Thoracic aorta (tissue), 2 donors: ENCODE results near the gene ZBTB25. TPM values are rescaled to one million over a fixed set of nuclear protein-coding genes. Genes with fewer than 3 reads are reported as not detected.

Source experiments
- ATAC-seq: fragments of 150-250 bp; one replicate; pipeline ENCODE4 v1.8.0; 2017; ENCODE audit warnings: low read depth; ENCODE audit not compliant: insufficient number of reproducible peaks, low FRiP score
- DNase-seq: peaks from one replicate; pipeline ENCODE4 v3.0.0-alpha.2; 2020; ENCODE audit warnings: low spot score
- H3K27ac ChIP-seq, 2 donors: fragments of 200-600 bp; sonication (generic); 1 replicate in 1 of 2; 2 replicates in 1 of 2; pipeline ENCODE4 v1.5.1; 2016; ENCODE audit warnings: mild to moderate bottlenecking in 2 of 2, moderate library complexity in 2 of 2
- H3K27me3 ChIP-seq: fragments of 200-600 bp; sonication (generic); replicated peaks from 2 replicates; pipeline ENCODE4 v1.6.0; 2016; ENCODE audit warnings: mild to moderate bottlenecking; ENCODE audit not compliant: insufficient read depth
- H3K36me3 ChIP-seq: fragments of 200-600 bp; sonication (generic); one replicate; pipeline ENCODE4 v1.5.1; 2016
- H3K4me1 ChIP-seq, 2 donors: fragments of 200-600 bp; sonication (generic); 1 replicate in 1 of 2; 2 replicates in 1 of 2; pipeline versions ENCODE4 v1.5.1 to v1.6.0; 2016; ENCODE audit warnings: low read depth in 2 of 2, mild to moderate bottlenecking in 1 of 2; ENCODE audit not compliant: control insufficient read depth in 1 of 2
- H3K4me3 ChIP-seq: fragments of 200-600 bp; sonication (generic); 2 replicates; pipeline ENCODE4 v1.5.1; 2016; ENCODE audit warnings: mild to moderate bottlenecking
- H3K9me3 ChIP-seq: fragments of 200-600 bp; sonication (generic); 2 replicates; pipeline ENCODE4 v1.5.1; 2016
- CTCF ChIP-seq: fragments of 200-600 bp; sonication (generic); IDR thresholded peaks from one replicate; pipeline ENCODE4 v1.5.1; 2019; ENCODE audit warnings: antibody characterized with exemption
- total RNA-seq, 2 donors: library from RNA; depleted of rRNA; stranded (reverse); fragments of >200 nt; gene quantifications; one replicate each; pipeline versions ENCODE4 v1.1.0 to v1.2.3, GENCODE V29; 2016

The ZBTB25 gene
- total RNA-seq, 2 donors from 2014 or later, result 13.5 to 16.9 TPM

GRCh38 chr14:64495252-64495651 lies 8.4 kb downstream of the ZBTB25 start:
- H3K4me3 ChIP-seq, result no peak overlapping the region
- peaks cover 7% of the 10 kb centered on the region for H3K36me3 ChIP-seq
- ATAC-seq (no peak), DNase-seq (no peak)
- H3K9me3 ChIP-seq, result no peaks in the 10 kb centered on the region
- H3K4me1 ChIP-seq, result peaks cover under 1 to 8% of the 10 kb centered on the region in 2 donors
- no peaks in the 10 kb centered on the region for H3K27me3 ChIP-seq
- TF ChIP-seq CTCF, result no peak
- no peak overlapping the region for H3K27ac ChIP-seq

- DNase-seq (no peak), ATAC-seq (no peak)
- H3K4me3 ChIP-seq, result no peak overlapping the region
- no peaks in the 10 kb centered on the region for H3K4me1 ChIP-seq
- H3K27ac ChIP-seq, result no peak overlapping the region
- H3K27me3 ChIP-seq, result no peaks in the 10 kb centered on the region
- peaks cover 17% of the 10 kb centered on the region for H3K36me3 ChIP-seq
- no peak for TF ChIP-seq CTCF
- no peaks in the 10 kb centered on the region for H3K9me3 ChIP-seq
Observed at GRCh38 chr14:64493455-64493854, 10.2 kb downstream of the ZBTB25 start.

- Histone ChIP-seq H3K27ac (no peak overlapping the region), H3K9me3 (no peaks in the 10 kb centered on the region), H3K4me3 (no peak overlapping the region), H3K4me1 (no peaks in the 10 kb centered on the region), H3K36me3 (peaks cover 33% of the 10 kb centered on the region), H3K27me3 (no peaks in the 10 kb centered on the region)
- TF ChIP-seq CTCF, result no peak
- DNase-seq, result no peak
- ATAC-seq, result no peak
Observed at GRCh38 chr14:64491637-64492036, 12.0 kb downstream of the ZBTB25 start.

GRCh38 chr14:64488590-64489099 lies 15.0 kb downstream of the ZBTB25 start:
- Histone ChIP-seq H3K27me3 (no peaks in the 10 kb centered on the region), H3K9me3 (no peaks in the 10 kb centered on the region), H3K4me1 (no peaks in the 10 kb centered on the region), H3K4me3 (no peak overlapping the region), H3K27ac (no peak overlapping the region), H3K36me3 (peaks cover 30% of the 10 kb centered on the region)
- ATAC-seq, result no peak
- TF ChIP-seq CTCF, result no peak
- no peak for DNase-seq

- ATAC-seq (no peak), DNase-seq (no peak)
- Histone ChIP-seq H3K27me3 (no peaks in the 10 kb centered on the region), H3K4me1 (no peaks in the 10 kb centered on the region), H3K27ac (no peak overlapping the region), H3K36me3 (no peaks in the 10 kb centered on the region), H3K4me3 (no peak overlapping the region), H3K9me3 (no peaks in the 10 kb centered on the region)
- peak; percentile 34 for TF ChIP-seq CTCF
Observed at GRCh38 chr14:64478634-64479250, 24.9 kb downstream of the ZBTB25 start.
